Psoas muscle (tissue), 8 donors: ENCODE data around the gene DLGAP1. TPM values are rescaled to one million over a fixed set of nuclear protein-coding genes. Genes with fewer than 3 reads are reported as not detected.
A peak's percentile ranks its signal among the peaks of the same experiment; 100 is the strongest.

Experiments
- ATAC-seq, 4 donors: fragments of 200-7000 bp; cut with Tn5 transposase; one replicate each; pipeline ENCODE4 v1.9.1; 2020; ENCODE audit warnings: moderate library complexity in 3 of 4, mild to moderate bottlenecking in 2 of 4
- DNase-seq, 2 donors: peaks; one replicate each; pipeline ENCODE4 v3.0.0-alpha.2; 2020
- H3K27ac ChIP-seq: fragments of 200-600 bp; one replicate; pipeline ENCODE4 v1.8.0; 2022
- H3K27me3 ChIP-seq, 3 donors: fragments of 200-600 bp in 1 of 3; one replicate each; pipeline versions ENCODE4 v1.6.1 to v1.8.0; 2013 to 2022; ENCODE audit warnings: low read length in 2 of 3, mild to moderate bottlenecking in 2 of 3, moderate library complexity in 1 of 3; ENCODE audit not compliant: insufficient read depth in 3 of 3
- H3K36me3 ChIP-seq, 2 donors: fragments of 200-600 bp in 1 of 2; one replicate each; pipeline versions ENCODE4 v1.6.1 to v1.8.0; 2013 to 2022; ENCODE audit warnings: low read depth in 1 of 2, mild to moderate bottlenecking in 1 of 2, moderate library complexity in 1 of 2; ENCODE audit not compliant: insufficient read depth in 1 of 2
- H3K4me1 ChIP-seq: fragments of 200-600 bp; one replicate; pipeline ENCODE4 v1.8.0; 2022
- H3K4me3 ChIP-seq: fragments of 200-600 bp; one replicate; pipeline ENCODE4 v1.8.0; 2022; ENCODE audit warnings: mild to moderate bottlenecking
- H3K9me3 ChIP-seq: fragments of 200-600 bp; one replicate; pipeline ENCODE4 v1.8.0; 2022
- CTCF ChIP-seq: fragments of 200-600 bp; IDR thresholded peaks from one replicate; pipeline ENCODE4 v1.8.0; 2022; ENCODE audit warnings: antibody characterized with exemption
- WGBS, 3 donors: extraction: QIAGEN DNeasy Blood & Tissue Kit; methylation state at CpG; one replicate each; pipeline versions ENCODE4 v1.1.6 to v1.1.7; 2013; 5-methylcytosine and 5-hydroxymethylcytosine counted together
- intact Hi-C, 2 donors: fragments of 100-400 bp; cut with DNase I; formaldehyde crosslinking; loops; one replicate each; pipeline versions ENCODE4 v1.11.0 to v1.14.2; 2022
- polyA plus RNA-seq, 3 donors: library from polyadenylated mRNA; stranded (reverse); fragments of 200-250 nt; gene quantifications; one replicate each; pipeline ENCODE4 v1.2.3, GENCODE V29; 2013
- total RNA-seq, 4 donors: library from RNA; stranded (reverse); fragmentation: NEBNext Ultra II Directional in 2 of 4; extraction: Animal tissue kit (Norgen Biotek cat#: 25700) in 2 of 4; gene quantifications; one replicate each; pipeline versions ENCODE4 v1.2.1 to v1.2.4, GENCODE V29; 2021 to 2023
- donor health status: healthy with polysubstance abuse.
- donor health status: DM: no; HTN: no; CAD: no; lungs with moderate emphysema.
- donor health status: Bipolar disorder and iron deficiency.
- donor health status: healthy.
- donor health status: DM: yes; HTN: yes; CAD: no.
- donor health status: DM: no; HTN: no; CAD: no.
- donor health status: DM: no; HTN: no; CAD: no.
- donor health status: DM: yes; HTN: yes; CAD: no.

Gene DLGAP1
- total and polyA plus RNA-seq, 7 donors = 0.09 to 0.26 (median 0.16) TPM; not detected in 1

- no peak for ATAC-seq
- H3K4me3 ChIP-seq = no peak overlapping the region
- no peak for TF ChIP-seq CTCF
- DNase-seq = no peak
- H3K9me3 ChIP-seq = no peaks in the 10 kb centered on the region
- H3K4me1 ChIP-seq = peaks cover 8% of the 10 kb centered on the region
- no peaks in the 10 kb centered on the region for H3K36me3 ChIP-seq
- no peaks in the 10 kb centered on the region for H3K27me3 ChIP-seq
- intact Hi-C loops = no loop called here
- H3K27ac ChIP-seq = no peak overlapping the region
- WGBS, 3 donors = 78 to 93% (median 85%) methylated on average over 1 of the region's 1 CpG
Observed at GRCh38 chr18:4126939-4127338, 328.2 kb downstream of the DLGAP1 start.

- Histone ChIP-seq H3K36me3 (no peaks in the 10 kb centered on the region), H3K4me3 (no peak overlapping the region), H3K27ac (peak overlapping the region; percentile 41), H3K27me3 (no peaks in the 10 kb centered on the region), H3K4me1 (peaks cover 8% of the 10 kb centered on the region), H3K9me3 (no peaks in the 10 kb centered on the region)
- DNase-seq (no peak), ATAC-seq (no peak)
- intact Hi-C loops = no loop called here
- no peak for TF ChIP-seq CTCF
- 11 to 17% (median 12%) methylated on average over 6 of the region's 6 CpGs for WGBS, 3 donors
Observed at GRCh38 chr18:4125627-4126230, 329.4 kb downstream of the DLGAP1 start.

GRCh38 chr18:4125224-4125623, 329.9 kb downstream of the DLGAP1 start:
- peak overlapping the region; percentile 23 for H3K27ac ChIP-seq
- H3K27me3 ChIP-seq = no peaks in the 10 kb centered on the region
- TF ChIP-seq CTCF = no peak
- peak; percentile 39 to 52 for DNase-seq
- no peaks in the 10 kb centered on the region for H3K9me3 ChIP-seq
- no peak overlapping the region for H3K4me3 ChIP-seq
- H3K4me1 ChIP-seq = peaks cover 8% of the 10 kb centered on the region
- peak; percentile 48 to 79 (median 70) for ATAC-seq
- intact Hi-C loops = no loop called here
- no peaks in the 10 kb centered on the region for H3K36me3 ChIP-seq

- intact Hi-C loops = loop anchor here in 1 of 2 donors (10.0 kb wide), 1 partner anchor 605 kb away; no protein-coding TSS in a partner anchor
- 79 to 93% (median 86%) methylated on average over 1 of the region's 1 CpG for WGBS, 3 donors
Observed at GRCh38 chr18:4119813-4120212, 335.3 kb downstream of the DLGAP1 start.

More at GRCh38 chr18:4119813-4120212, 335.3 kb downstream of the DLGAP1 start:
- no peaks in the 10 kb centered on the region for H3K4me1 ChIP-seq
- no peaks in the 10 kb centered on the region for H3K27me3 ChIP-seq
- H3K27ac ChIP-seq = no peak overlapping the region
- H3K36me3 ChIP-seq = no peaks in the 10 kb centered on the region
- ATAC-seq = no peak
- no peak for DNase-seq
- TF ChIP-seq CTCF = no peak
- no peak overlapping the region for H3K4me3 ChIP-seq
- no peaks in the 10 kb centered on the region for H3K9me3 ChIP-seq
